Keratinocyte (primary cell): Measurements from ENCODE around the gene HPX.

Source experiments
- EZH2 ChIP-seq: IDR thresholded peaks from one replicate; pipeline ENCODE4 v1.6.1; 2012; ENCODE audit warnings: inconsistent platforms, mild to moderate bottlenecking, low read length, moderate library complexity
- TF ChIP-seq, protein P1 (sequence below), 3 experiments: IDR thresholded peaks in 1 of 3; conservative IDR thresholded peaks in 1 of 3; optimal IDR thresholded peaks in 1 of 3; 2 replicates in 2 of 3; 3 replicates in 1 of 3; pipeline versions ENCODE3 to v1.5.1; 2011; ENCODE audit warnings: low read length in 3 of 3, mild to moderate bottlenecking in 3 of 3, moderate library complexity in 2 of 3, control low read depth in 1 of 3, inconsistent platforms in 1 of 3; ENCODE audit not compliant: insufficient read depth in 2 of 3; ENCODE audit errors: extremely low read depth in 1 of 3

DNA sequence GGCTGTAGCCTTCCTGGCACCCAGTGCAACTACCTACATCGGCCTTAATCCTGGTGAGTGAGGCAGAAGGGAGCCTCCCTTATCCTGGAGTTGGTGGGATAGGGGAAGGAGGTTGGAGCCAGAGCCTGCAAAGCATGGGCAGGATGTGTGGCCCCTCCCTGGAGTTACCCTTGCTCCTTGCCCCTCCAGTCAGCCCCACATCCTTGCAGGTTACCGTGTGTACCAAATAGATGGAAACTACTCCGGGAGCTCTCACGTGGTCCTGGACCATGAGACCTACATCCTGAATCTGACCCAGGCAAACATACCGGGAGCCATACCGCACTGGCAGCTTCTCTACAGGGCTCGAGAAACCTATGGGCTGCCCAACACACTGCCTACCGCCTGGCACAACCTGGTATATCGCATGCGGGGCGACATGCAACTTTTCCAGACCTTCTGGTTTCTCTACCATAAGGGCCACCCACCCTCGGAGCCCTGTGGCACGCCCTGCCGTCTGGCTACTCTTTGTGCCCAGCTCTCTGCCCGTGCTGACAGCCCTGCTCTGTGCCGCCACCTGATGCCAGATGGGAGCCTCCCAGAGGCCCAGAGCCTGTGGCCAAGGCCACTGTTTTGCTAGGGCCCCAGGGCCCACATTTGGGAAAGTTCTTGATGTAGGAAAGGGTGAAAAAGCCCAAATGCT, 46.7 kb downstream of the HPX start:
- TF ChIP-seq EZH2, result no peak
- TF ChIP-seq, protein P1, sequence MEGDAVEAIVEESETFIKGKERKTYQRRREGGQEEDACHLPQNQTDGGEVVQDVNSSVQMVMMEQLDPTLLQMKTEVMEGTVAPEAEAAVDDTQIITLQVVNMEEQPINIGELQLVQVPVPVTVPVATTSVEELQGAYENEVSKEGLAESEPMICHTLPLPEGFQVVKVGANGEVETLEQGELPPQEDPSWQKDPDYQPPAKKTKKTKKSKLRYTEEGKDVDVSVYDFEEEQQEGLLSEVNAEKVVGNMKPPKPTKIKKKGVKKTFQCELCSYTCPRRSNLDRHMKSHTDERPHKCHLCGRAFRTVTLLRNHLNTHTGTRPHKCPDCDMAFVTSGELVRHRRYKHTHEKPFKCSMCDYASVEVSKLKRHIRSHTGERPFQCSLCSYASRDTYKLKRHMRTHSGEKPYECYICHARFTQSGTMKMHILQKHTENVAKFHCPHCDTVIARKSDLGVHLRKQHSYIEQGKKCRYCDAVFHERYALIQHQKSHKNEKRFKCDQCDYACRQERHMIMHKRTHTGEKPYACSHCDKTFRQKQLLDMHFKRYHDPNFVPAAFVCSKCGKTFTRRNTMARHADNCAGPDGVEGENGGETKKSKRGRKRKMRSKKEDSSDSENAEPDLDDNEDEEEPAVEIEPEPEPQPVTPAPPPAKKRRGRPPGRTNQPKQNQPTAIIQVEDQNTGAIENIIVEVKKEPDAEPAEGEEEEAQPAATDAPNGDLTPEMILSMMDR (optimal IDR thresholded peaks at IDR 0.05 in 1 of 3, IDR thresholded peaks at IDR 0.05 in 1 of 3, conservative IDR thresholded peaks at IDR 0.05 in 1 of 3; ENCODE audit: extremely low read depth in 1 of 3, insufficient read depth in 2 of 3, low read length in 3 of 3), result no peak
